ENCODE results near the gene FAM193A.

DNA sequence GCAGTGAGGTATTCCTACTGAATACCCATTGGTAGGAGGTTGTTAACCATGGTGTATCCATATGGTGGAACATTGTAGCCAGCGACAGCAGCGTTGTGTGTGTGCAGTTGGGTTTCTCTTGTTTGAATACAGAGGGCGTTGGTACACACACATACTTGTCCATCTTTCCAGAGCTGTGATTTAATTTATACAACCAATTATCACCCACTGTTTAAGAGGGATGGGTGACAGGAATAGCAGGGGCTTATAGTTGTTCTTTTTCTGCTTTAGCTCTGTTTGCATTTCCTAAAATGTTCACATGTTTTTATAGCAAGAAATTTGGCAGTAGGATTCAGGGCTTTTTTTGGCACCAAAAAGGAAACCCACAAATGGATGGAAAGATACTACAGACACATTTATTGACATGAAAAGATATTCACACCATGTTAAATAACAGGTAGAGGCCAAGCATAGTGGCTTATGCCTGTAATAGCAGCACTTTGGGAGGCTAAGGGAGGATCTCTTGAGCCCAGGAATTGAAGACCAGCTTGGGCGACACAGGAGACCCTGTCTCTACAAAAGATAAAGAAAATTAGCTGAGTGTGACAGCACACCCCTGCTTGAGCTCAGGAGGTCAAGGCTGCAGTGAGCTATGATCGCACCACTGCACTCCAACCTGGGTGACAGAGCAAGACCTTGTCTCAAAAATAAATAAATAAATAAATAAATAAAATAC is 159.1 kb downstream of the FAM193A start:
- TF ChIP-seq, protein P1, sequence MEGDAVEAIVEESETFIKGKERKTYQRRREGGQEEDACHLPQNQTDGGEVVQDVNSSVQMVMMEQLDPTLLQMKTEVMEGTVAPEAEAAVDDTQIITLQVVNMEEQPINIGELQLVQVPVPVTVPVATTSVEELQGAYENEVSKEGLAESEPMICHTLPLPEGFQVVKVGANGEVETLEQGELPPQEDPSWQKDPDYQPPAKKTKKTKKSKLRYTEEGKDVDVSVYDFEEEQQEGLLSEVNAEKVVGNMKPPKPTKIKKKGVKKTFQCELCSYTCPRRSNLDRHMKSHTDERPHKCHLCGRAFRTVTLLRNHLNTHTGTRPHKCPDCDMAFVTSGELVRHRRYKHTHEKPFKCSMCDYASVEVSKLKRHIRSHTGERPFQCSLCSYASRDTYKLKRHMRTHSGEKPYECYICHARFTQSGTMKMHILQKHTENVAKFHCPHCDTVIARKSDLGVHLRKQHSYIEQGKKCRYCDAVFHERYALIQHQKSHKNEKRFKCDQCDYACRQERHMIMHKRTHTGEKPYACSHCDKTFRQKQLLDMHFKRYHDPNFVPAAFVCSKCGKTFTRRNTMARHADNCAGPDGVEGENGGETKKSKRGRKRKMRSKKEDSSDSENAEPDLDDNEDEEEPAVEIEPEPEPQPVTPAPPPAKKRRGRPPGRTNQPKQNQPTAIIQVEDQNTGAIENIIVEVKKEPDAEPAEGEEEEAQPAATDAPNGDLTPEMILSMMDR (IDR thresholded peaks at IDR 0.05) = no peak
- no peak for TF ChIP-seq EZH2 (IDR thresholded peaks at IDR 0.05; ENCODE audit: borderline replicate concordance, insufficient read depth, low read depth, low read length, poor library complexity, severe bottlenecking)

Measured in B cell (primary cell).